GM18861 (cell line): Measurements from ENCODE around the gene CPVL.

ENCODE experiments used
- ATAC-seq: cut with Tn5 transposase; IDR thresholded peaks from one replicate; pipeline ENCODE4 v1.9.1; 2021; ENCODE audit not compliant: unreplicated experiment

The CPVL gene

GRCh38 chr7:29146057-29146706 lies at the start of gene CPVL:
CPVL (minus strand) TSS chr7:29146537; CDS start chr7:29121061, 25,476 bp downstream.
- no peak for ATAC-seq

DNA sequence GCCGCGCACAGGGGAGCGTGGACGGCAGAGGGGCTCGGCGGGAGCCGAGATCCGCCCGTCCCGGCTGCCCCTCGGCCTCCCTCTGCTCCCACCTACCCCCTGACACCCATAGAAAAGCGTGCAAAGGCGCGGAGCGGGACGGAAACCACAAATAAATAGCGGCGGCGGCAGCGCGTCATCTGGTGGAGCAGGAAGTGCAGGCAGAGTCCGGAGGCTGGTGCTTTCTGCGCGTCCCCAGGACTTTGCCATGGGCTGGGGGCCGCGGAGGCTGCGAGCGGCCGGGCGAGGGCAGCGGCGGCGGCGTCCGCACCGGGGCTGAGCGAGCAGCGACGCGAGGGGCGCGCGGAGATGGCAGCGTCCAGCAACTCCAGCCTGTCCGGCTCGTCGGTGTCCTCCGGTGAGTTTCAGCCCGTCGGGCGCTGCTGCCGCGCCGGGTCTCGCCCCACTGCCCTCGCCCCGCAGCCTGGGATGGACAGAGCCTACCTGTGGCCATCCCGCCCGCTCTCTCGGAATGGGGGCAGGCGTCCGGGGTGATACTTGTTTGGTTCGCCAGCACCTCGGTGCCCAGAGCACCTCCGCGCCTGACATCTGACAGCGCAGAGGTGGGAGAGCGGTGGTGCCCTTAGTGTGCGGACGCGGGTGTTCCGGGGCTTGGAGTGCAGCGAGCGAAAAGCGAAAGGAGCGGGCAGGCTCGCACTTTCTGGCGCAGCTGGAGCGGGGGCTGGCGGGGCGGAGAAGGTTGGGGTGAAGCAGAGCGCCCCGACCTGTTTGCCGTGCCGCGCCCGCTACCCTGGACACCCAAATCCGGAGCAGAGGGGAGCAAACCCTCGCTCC lies 48.5 kb upstream of the CPVL start, which contains the start of gene CHN2:
TSS of gene CHN2 (plus strand) at position 182 of the 834 bp plus-strand sequence.
- no peak for ATAC-seq

- no peak for ATAC-seq
These were observed 47.9 kb upstream of the CPVL start for GRCh38 chr7:29194206-29194593.

GRCh38 chr7:29193316-29194205 lies 47.2 kb upstream of the CPVL start:
- ATAC-seq = no peak

DNA sequence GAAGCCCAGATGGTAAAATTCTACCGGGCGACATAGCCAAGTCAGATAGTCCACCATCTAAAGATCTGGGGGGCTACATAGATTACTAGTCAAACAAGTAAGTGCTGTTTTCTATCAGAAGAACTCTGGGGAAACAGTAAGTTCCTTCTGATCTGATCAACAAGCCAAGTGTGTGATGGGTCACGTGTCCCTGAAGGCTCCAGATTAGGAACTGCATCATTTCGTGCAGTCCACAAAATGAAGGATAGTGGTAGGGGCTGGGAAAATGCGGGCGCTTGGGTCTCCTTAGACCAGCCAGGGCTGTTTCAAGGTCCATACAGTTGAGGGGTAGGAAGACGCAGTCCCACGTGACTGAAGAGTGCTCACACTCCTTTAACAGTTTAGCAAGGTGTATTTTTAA lies 46.5 kb upstream of the CPVL start:
- ATAC-seq = no peak

DNA sequence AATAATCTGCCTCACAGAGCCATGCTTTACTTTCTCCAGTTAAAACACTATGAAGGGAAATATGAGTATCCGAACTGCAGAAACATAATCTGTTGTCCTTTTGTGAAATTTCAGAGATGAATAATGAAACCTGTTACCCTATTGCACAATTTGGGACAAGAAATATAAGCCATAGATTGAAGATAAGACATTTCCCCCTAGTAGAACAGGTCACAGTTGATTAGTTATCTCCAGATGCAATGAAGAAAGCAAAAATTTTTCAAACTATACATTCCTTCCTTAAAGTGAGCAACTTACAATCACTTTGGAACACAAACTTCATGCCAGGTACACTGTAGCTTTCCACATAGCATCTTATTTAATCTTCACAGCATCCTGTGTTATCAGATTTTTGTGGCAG lies 46.0 kb upstream of the CPVL start:
- ATAC-seq = no peak

- ATAC-seq = no peak
These were observed 44.2 kb upstream of the CPVL start for GRCh38 chr7:29190349-29191045.

GRCh38 chr7:29189743-29190201 lies 43.4 kb upstream of the CPVL start:
- peak; percentile 48 for ATAC-seq

GRCh38 chr7:29185613-29186012 lies 39.3 kb upstream of the CPVL start:
- ATAC-seq = no peak

DNA sequence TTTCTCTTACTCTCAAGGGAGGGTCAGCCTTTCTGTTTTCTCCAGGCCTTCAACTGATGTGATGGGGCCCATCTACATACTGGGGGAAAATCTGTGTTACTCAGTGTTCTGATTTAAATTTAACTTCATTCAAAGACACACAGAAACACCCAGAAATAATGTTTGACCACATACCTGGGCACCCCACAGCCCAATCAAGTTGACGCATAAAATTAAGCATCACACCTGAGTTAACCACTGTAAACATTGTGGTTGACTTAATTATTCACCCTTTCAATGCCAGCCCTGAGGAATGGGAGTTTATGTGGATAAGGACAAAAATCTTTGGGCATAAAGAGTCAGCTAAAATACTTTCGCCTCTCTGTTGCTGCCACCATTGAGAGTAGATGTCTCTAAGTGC lies 38.3 kb upstream of the CPVL start:
- ATAC-seq = no peak

- ATAC-seq = no peak
These were observed 32.8 kb upstream of the CPVL start for GRCh38 chr7:29179115-29179514.

GRCh38 chr7:29177963-29178600 lies 31.7 kb upstream of the CPVL start:
- no peak for ATAC-seq

DNA sequence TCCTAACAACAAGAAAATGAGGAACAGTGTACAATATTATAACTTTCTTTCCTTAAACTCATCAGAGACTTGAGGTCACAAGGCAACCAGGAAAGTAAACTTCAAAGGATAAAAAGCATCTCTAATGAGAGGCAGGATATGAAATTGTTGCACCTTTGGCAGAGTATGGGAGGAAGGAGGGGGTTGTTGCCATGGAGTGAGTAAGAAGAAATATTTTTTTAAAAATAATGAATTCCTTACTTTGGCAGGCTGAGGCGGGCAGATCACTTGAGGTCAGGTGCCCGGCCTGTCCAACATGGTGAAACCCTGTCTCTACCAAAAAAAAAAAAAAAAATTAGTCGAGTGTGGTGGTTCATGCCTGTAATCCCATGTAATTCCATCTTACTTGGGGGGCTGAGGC lies 27.1 kb upstream of the CPVL start:
- no peak for ATAC-seq

GRCh38 chr7:29170781-29171180 lies 24.4 kb upstream of the CPVL start:
- no peak for ATAC-seq

- no peak for ATAC-seq
These were observed 21.4 kb upstream of the CPVL start for GRCh38 chr7:29167721-29168120.

- no peak for ATAC-seq
These were observed 17.5 kb upstream of the CPVL start for GRCh38 chr7:29163854-29164253.

- no peak for ATAC-seq
These were observed 16.2 kb upstream of the CPVL start for GRCh38 chr7:29162577-29162976.

GRCh38 chr7:29161231-29161630 lies 14.9 kb upstream of the CPVL start:
- no peak for ATAC-seq

- ATAC-seq = no peak
These were observed 13.7 kb upstream of the CPVL start for GRCh38 chr7:29160080-29160479.

- no peak for ATAC-seq
These were observed 12.6 kb upstream of the CPVL start for GRCh38 chr7:29158795-29159423.
